Ramos (cell line): Measurements from ENCODE around the gene MUCL3.

Source experiments
- in situ Hi-C: fragments of 300-500 bp; cut with MboI; formaldehyde crosslinking; loops from one replicate; pipeline ENCODE4 v1.14.3; 2022; ENCODE audit warnings: low sequenced_read_pairs; ENCODE audit not compliant: unreplicated experiment

Gene MUCL3

GRCh38 chr6:30932665-30933365 is 8.0 kb upstream of the MUCL3 start:
- in situ Hi-C loops, result no loop called here

GRCh38 chr6:30935018-30935417 is 5.8 kb upstream of the MUCL3 start:
- in situ Hi-C loops, result no loop called here

GRCh38 chr6:30937265-30937664 is 3.5 kb upstream of the MUCL3 start:
- in situ Hi-C loops, result no loop called here

- in situ Hi-C loops, result no loop called here
Measured at GRCh38 chr6:30938730-30939129, 2.0 kb upstream of the MUCL3 start.

- in situ Hi-C loops, result no loop called here
Measured at GRCh38 chr6:30939473-30939872, 1.3 kb upstream of the MUCL3 start.

- in situ Hi-C loops, result no loop called here
Measured at GRCh38 chr6:30942338-30943060, 1.7 kb downstream of the MUCL3 start.

GRCh38 chr6:30944051-30944450 is 3.3 kb downstream of the MUCL3 start:
- in situ Hi-C loops, result no loop called here

- in situ Hi-C loops, result no loop called here
Measured at GRCh38 chr6:30945281-30945680, 4.5 kb downstream of the MUCL3 start.

- in situ Hi-C loops, result no loop called here
Measured at GRCh38 chr6:30947231-30947630, 6.5 kb downstream of the MUCL3 start.

- in situ Hi-C loops, result no loop called here
Measured at GRCh38 chr6:30948811-30949210, 8.0 kb downstream of the MUCL3 start.

- in situ Hi-C loops, result no loop called here
Measured at GRCh38 chr6:30951907-30952469, 11.2 kb downstream of the MUCL3 start.

- in situ Hi-C loops, result no loop called here
Measured at GRCh38 chr6:30954631-30955366, 14.0 kb downstream of the MUCL3 start.

GRCh38 chr6:30955367-30956042 is 14.7 kb downstream of the MUCL3 start:
- in situ Hi-C loops, result no loop called here

- in situ Hi-C loops, result no loop called here
Measured at GRCh38 chr6:30957716-30958115, 16.9 kb downstream of the MUCL3 start.

GRCh38 chr6:30960907-30961673 is 20.3 kb downstream of the MUCL3 start:
- in situ Hi-C loops, result no loop called here

GRCh38 chr6:30962716-30963115 is 21.9 kb downstream of the MUCL3 start:
- in situ Hi-C loops, result no loop called here

- in situ Hi-C loops, result no loop called here
Measured at GRCh38 chr6:30963641-30964040, 22.9 kb downstream of the MUCL3 start.

GRCh38 chr6:30964075-30964474 is 23.3 kb downstream of the MUCL3 start:
- in situ Hi-C loops, result no loop called here

GRCh38 chr6:30965140-30965601 is 24.4 kb downstream of the MUCL3 start:
- in situ Hi-C loops, result no loop called here

GRCh38 chr6:30966154-30966553 is 25.4 kb downstream of the MUCL3 start:
- in situ Hi-C loops, result no loop called here
